Measurements from ENCODE around the gene MKRN3. TPM values are rescaled to one million over a fixed set of nuclear protein-coding genes. Genes with fewer than 3 reads are reported as not detected.

MKRN3 gene
- total RNA-seq = 1.6 TPM

DNA sequence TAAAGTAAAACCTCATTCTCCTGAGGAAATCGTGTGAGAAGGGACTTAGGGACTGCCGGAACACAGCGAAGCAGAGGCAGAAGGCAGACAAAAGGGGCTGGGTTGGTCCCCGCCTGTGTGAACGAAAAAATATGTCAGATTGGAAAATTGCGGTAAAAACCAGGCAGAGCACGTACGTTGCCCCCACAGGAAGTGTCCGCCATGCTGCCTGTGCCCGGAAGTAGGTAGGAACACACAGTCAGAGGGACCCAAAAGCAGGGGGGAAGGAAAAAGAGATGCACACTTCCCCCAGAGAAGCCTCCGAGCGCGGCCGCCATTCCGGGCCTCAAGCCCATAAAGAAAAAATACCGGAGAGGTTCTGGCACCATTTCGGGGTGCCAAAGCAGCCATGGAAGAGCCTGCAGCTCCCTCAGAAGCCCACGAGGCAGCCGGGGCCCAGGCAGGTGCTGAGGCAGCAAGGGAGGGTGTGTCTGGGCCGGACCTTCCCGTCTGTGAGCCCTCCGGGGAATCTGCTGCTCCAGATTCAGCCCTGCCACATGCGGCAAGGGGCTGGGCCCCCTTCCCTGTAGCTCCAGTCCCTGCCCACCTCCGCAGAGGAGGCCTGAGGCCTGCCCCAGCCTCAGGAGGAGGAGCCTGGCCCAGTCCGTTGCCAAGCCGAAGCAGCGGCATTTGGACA lies at the start of gene MKRN3:
TSS of gene MKRN3 (plus strand) at position 280 of the 676 bp plus-strand sequence. CDS start at position 389, 109 bp downstream.
- H3K4me3 ChIP-seq (ENCODE audit: low read length in 3 of 3) = peak within 1 kb of the TSS; percentile 71 to 77 (median 77)
- H3K36me3 ChIP-seq (ENCODE audit: control insufficient read depth in 3 of 3, insufficient read depth in 3 of 3, low read length in 3 of 3) = no peaks in the 10 kb centered on the region
- H3K4me1 ChIP-seq (ENCODE audit: control insufficient read depth in 3 of 3, insufficient read depth in 3 of 3, low read length in 3 of 3) = peaks cover 0 to 12% (median 3%) of the 10 kb centered on the region in 3 donors
- H3K9ac ChIP-seq (ENCODE audit: low read depth in 1 of 3, low read length in 3 of 3) = peak within 1 kb of the TSS; percentile 79 to 88 (median 85)
- peaks cover 0 to 11% (median 6%) of the 10 kb centered on the region in 3 donors for H3K27me3 ChIP-seq (ENCODE audit: control insufficient read depth in 3 of 3, insufficient read depth in 3 of 3, low read length in 3 of 3)
- peak within 1 kb of the TSS; percentile 83 for H3K27ac ChIP-seq (ENCODE audit: low read depth, low read length)
- H3K9me3 ChIP-seq (ENCODE audit: control insufficient read depth in 3 of 3, low read length in 3 of 3) = no peaks in the 10 kb centered on the region

- H3K9me3 ChIP-seq (ENCODE audit: control insufficient read depth in 3 of 3, low read length in 3 of 3) = no peaks in the 10 kb centered on the region
- H3K9ac ChIP-seq (ENCODE audit: low read depth in 1 of 3, low read length in 3 of 3) = no peak overlapping the region
- H3K4me3 ChIP-seq (ENCODE audit: low read length in 3 of 3) = no peak overlapping the region
- H3K36me3 ChIP-seq (ENCODE audit: control insufficient read depth in 3 of 3, insufficient read depth in 3 of 3, low read length in 3 of 3) = no peaks in the 10 kb centered on the region
- no peaks in the 10 kb centered on the region for H3K4me1 ChIP-seq (ENCODE audit: control insufficient read depth in 3 of 3, insufficient read depth in 3 of 3, low read length in 3 of 3)
- H3K27ac ChIP-seq (ENCODE audit: low read depth, low read length) = no peak overlapping the region
- no peaks in the 10 kb centered on the region for H3K27me3 ChIP-seq (ENCODE audit: control insufficient read depth in 3 of 3, insufficient read depth in 3 of 3, low read length in 3 of 3)
Observed at GRCh38 chr15:23516866-23517265, 48.6 kb upstream of the MKRN3 start.

- Histone ChIP-seq H3K4me1 (ENCODE audit: control insufficient read depth in 3 of 3, insufficient read depth in 3 of 3, low read length in 3 of 3) (no peaks in the 10 kb centered on the region), H3K27me3 (ENCODE audit: control insufficient read depth in 3 of 3, insufficient read depth in 3 of 3, low read length in 3 of 3) (no peaks in the 10 kb centered on the region), H3K9ac (ENCODE audit: low read depth in 1 of 3, low read length in 3 of 3) (no peak overlapping the region), H3K4me3 (ENCODE audit: low read length in 3 of 3) (no peak overlapping the region), H3K9me3 (ENCODE audit: control insufficient read depth in 3 of 3, low read length in 3 of 3) (no peaks in the 10 kb centered on the region), H3K36me3 (ENCODE audit: control insufficient read depth in 3 of 3, insufficient read depth in 3 of 3, low read length in 3 of 3) (no peaks in the 10 kb centered on the region), H3K27ac (ENCODE audit: low read depth, low read length) (no peak overlapping the region)
Observed at GRCh38 chr15:23518104-23518503, 47.4 kb upstream of the MKRN3 start.

GRCh38 chr15:23524816-23525215 lies 40.7 kb upstream of the MKRN3 start:
- Histone ChIP-seq H3K4me3 (ENCODE audit: low read length in 3 of 3) (no peak overlapping the region), H3K36me3 (ENCODE audit: control insufficient read depth in 3 of 3, insufficient read depth in 3 of 3, low read length in 3 of 3) (no peaks in the 10 kb centered on the region), H3K9ac (ENCODE audit: low read depth in 1 of 3, low read length in 3 of 3) (no peak overlapping the region), H3K9me3 (ENCODE audit: control insufficient read depth in 3 of 3, low read length in 3 of 3) (no peaks in the 10 kb centered on the region), H3K27me3 (ENCODE audit: control insufficient read depth in 3 of 3, insufficient read depth in 3 of 3, low read length in 3 of 3) (no peaks in the 10 kb centered on the region), H3K27ac (ENCODE audit: low read depth, low read length) (no peak overlapping the region), H3K4me1 (ENCODE audit: control insufficient read depth in 3 of 3, insufficient read depth in 3 of 3, low read length in 3 of 3) (no peaks in the 10 kb centered on the region)

- Histone ChIP-seq H3K9me3 (ENCODE audit: control insufficient read depth in 3 of 3, low read length in 3 of 3) (no peaks in the 10 kb centered on the region), H3K9ac (ENCODE audit: low read depth in 1 of 3, low read length in 3 of 3) (no peak overlapping the region), H3K27ac (ENCODE audit: low read depth, low read length) (no peak overlapping the region), H3K36me3 (ENCODE audit: control insufficient read depth in 3 of 3, insufficient read depth in 3 of 3, low read length in 3 of 3) (no peaks in the 10 kb centered on the region), H3K4me1 (ENCODE audit: control insufficient read depth in 3 of 3, insufficient read depth in 3 of 3, low read length in 3 of 3) (no peaks in the 10 kb centered on the region), H3K27me3 (ENCODE audit: control insufficient read depth in 3 of 3, insufficient read depth in 3 of 3, low read length in 3 of 3) (peaks cover 0 to 2% (median 0%) of the 10 kb centered on the region in 3 donors), H3K4me3 (ENCODE audit: low read length in 3 of 3) (no peak overlapping the region)
Observed at GRCh38 chr15:23529891-23530290, 35.6 kb upstream of the MKRN3 start.

DNA sequence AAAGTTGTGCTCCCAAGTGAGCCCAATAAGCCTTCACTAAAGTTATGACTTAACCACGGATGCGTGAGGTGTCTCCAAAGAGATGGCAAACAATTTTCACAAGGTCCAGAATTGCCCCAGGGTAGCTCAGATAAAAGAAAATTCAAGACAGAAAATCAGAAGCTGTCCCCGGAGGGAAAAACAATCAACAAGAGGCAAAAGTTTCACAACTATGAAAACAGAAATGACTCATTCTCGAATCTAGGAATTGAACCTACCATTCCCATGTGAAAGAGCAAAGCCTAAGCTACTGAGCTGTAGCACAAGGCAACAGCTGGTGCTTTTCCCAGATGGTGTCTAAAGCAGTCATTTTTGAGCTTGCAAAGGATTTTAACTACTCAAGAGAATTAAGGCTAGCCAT lies 33.5 kb upstream of the MKRN3 start:
- H3K27ac ChIP-seq (ENCODE audit: low read depth, low read length) = no peak overlapping the region
- no peaks in the 10 kb centered on the region for H3K36me3 ChIP-seq (ENCODE audit: control insufficient read depth in 3 of 3, insufficient read depth in 3 of 3, low read length in 3 of 3)
- no peak overlapping the region for H3K4me3 ChIP-seq (ENCODE audit: low read length in 3 of 3)
- no peaks in the 10 kb centered on the region for H3K9me3 ChIP-seq (ENCODE audit: control insufficient read depth in 3 of 3, low read length in 3 of 3)
- H3K27me3 ChIP-seq (ENCODE audit: control insufficient read depth in 3 of 3, insufficient read depth in 3 of 3, low read length in 3 of 3) = peaks cover 0 to 2% (median 0%) of the 10 kb centered on the region in 3 donors
- H3K4me1 ChIP-seq (ENCODE audit: control insufficient read depth in 3 of 3, insufficient read depth in 3 of 3, low read length in 3 of 3) = no peaks in the 10 kb centered on the region
- no peak overlapping the region for H3K9ac ChIP-seq (ENCODE audit: low read depth in 1 of 3, low read length in 3 of 3)

DNA sequence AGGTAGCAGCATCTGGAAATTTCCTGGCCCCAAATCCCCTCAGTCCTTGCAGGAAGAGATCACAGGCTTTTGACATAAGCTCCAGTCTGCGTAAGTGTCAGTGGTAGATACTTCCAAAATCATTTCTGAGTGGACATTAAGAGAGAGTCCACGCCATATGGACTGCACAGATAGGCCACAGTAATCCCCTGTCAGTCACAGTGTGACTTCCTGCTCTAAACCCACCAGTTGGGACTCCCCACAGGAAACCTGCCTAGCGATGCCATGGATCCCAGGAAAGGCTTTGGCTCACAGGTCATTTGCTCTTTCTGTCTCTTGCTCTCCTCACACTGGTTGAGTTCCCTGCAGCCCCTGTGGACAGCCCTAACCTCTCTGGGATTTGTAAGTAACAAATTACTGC lies 28.8 kb upstream of the MKRN3 start:
- Histone ChIP-seq H3K27ac (ENCODE audit: low read depth, low read length) (no peak overlapping the region), H3K27me3 (ENCODE audit: control insufficient read depth in 3 of 3, insufficient read depth in 3 of 3, low read length in 3 of 3) (peaks cover 0 to 2% (median 0%) of the 10 kb centered on the region in 3 donors), H3K36me3 (ENCODE audit: control insufficient read depth in 3 of 3, insufficient read depth in 3 of 3, low read length in 3 of 3) (no peaks in the 10 kb centered on the region), H3K4me1 (ENCODE audit: control insufficient read depth in 3 of 3, insufficient read depth in 3 of 3, low read length in 3 of 3) (no peaks in the 10 kb centered on the region), H3K4me3 (ENCODE audit: low read length in 3 of 3) (no peak overlapping the region), H3K9me3 (ENCODE audit: control insufficient read depth in 3 of 3, low read length in 3 of 3) (no peaks in the 10 kb centered on the region), H3K9ac (ENCODE audit: low read depth in 1 of 3, low read length in 3 of 3) (no peak overlapping the region)

DNA sequence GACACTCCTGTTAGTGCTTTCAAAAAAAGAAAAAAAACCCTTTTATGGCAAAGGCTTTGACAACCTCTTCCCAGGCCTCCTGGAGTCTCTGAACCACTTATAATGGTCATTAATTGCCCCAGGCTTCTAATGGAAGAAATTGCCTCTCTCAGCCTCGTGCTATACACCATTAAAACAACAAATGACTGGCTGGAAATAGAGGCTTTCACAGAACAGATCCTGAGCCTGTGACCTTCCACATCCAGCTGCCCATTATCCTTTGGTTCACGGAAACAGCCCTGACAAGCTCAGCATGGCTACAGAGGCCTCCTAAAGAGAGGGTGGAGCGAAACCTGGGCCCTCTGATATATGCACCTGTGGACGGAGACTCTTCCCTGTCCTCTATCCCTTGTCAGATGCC lies 26.8 kb upstream of the MKRN3 start:
- Histone ChIP-seq H3K9ac (ENCODE audit: low read depth in 1 of 3, low read length in 3 of 3) (no peak overlapping the region), H3K4me3 (ENCODE audit: low read length in 3 of 3) (no peak overlapping the region), H3K27me3 (ENCODE audit: control insufficient read depth in 3 of 3, insufficient read depth in 3 of 3, low read length in 3 of 3) (no peaks in the 10 kb centered on the region), H3K36me3 (ENCODE audit: control insufficient read depth in 3 of 3, insufficient read depth in 3 of 3, low read length in 3 of 3) (no peaks in the 10 kb centered on the region), H3K9me3 (ENCODE audit: control insufficient read depth in 3 of 3, low read length in 3 of 3) (no peaks in the 10 kb centered on the region), H3K4me1 (ENCODE audit: control insufficient read depth in 3 of 3, insufficient read depth in 3 of 3, low read length in 3 of 3) (no peaks in the 10 kb centered on the region), H3K27ac (ENCODE audit: low read depth, low read length) (no peak overlapping the region)

DNA sequence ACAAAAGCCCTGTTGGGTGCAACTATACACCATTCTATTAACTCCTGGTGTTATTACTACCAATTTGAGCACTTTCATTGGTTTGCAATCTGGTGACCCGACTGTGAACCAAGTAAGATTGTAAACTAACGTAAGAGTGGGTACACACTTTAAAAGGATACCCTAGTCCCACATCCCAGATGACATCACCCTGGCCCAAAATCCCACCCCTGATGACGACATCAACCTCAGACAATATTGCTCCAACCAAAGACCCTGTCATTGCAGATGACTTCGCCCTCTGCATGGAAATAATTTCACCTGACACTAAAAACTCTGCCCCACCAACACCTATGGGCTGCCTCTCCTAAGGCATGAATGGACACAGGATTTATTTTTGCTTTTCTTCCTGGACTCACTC lies 25.6 kb upstream of the MKRN3 start:
- H3K36me3 ChIP-seq (ENCODE audit: control insufficient read depth in 3 of 3, insufficient read depth in 3 of 3, low read length in 3 of 3) = no peaks in the 10 kb centered on the region
- H3K9me3 ChIP-seq (ENCODE audit: control insufficient read depth in 3 of 3, low read length in 3 of 3) = no peaks in the 10 kb centered on the region
- H3K4me3 ChIP-seq (ENCODE audit: low read length in 3 of 3) = no peak overlapping the region

DNA sequence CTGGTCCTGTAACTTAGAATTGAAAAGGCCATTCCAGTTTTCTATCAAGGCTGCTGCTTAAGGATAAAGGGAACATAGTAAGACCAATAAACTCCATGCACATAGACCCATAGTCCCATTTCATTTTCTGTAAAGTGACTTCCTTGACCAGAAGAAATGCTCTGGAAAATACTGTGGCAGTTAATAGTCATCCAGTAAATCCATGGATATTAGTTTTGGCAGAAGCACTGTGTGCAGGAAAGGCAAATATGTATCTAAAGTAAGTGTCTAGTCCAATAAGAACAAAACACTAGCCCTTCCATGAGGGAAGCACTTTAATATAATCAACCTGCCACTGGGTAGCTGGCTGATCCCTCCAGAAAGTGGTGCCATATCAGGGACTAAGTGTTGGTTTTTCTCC lies 19.3 kb upstream of the MKRN3 start:
- Histone ChIP-seq H3K4me3 (ENCODE audit: low read length in 3 of 3) (no peak overlapping the region), H3K36me3 (ENCODE audit: control insufficient read depth in 3 of 3, insufficient read depth in 3 of 3, low read length in 3 of 3) (no peaks in the 10 kb centered on the region), H3K4me1 (ENCODE audit: control insufficient read depth in 3 of 3, insufficient read depth in 3 of 3, low read length in 3 of 3) (no peaks in the 10 kb centered on the region), H3K9me3 (ENCODE audit: control insufficient read depth in 3 of 3, low read length in 3 of 3) (no peaks in the 10 kb centered on the region), H3K9ac (ENCODE audit: low read depth in 1 of 3, low read length in 3 of 3) (no peak overlapping the region), H3K27ac (ENCODE audit: low read depth, low read length) (no peak overlapping the region), H3K27me3 (ENCODE audit: control insufficient read depth in 3 of 3, insufficient read depth in 3 of 3, low read length in 3 of 3) (no peaks in the 10 kb centered on the region)

More for the DNA sequence above, 25.6 kb upstream of the MKRN3 start:
- Histone ChIP-seq H3K9ac (ENCODE audit: low read depth in 1 of 3, low read length in 3 of 3) (no peak overlapping the region), H3K4me1 (ENCODE audit: control insufficient read depth in 3 of 3, insufficient read depth in 3 of 3, low read length in 3 of 3) (no peaks in the 10 kb centered on the region), H3K27ac (ENCODE audit: low read depth, low read length) (no peak overlapping the region), H3K27me3 (ENCODE audit: control insufficient read depth in 3 of 3, insufficient read depth in 3 of 3, low read length in 3 of 3) (no peaks in the 10 kb centered on the region)

All from skeletal muscle tissue (tissue), 4 donors.